ENCODE results near the gene LAMA2.

DNA sequence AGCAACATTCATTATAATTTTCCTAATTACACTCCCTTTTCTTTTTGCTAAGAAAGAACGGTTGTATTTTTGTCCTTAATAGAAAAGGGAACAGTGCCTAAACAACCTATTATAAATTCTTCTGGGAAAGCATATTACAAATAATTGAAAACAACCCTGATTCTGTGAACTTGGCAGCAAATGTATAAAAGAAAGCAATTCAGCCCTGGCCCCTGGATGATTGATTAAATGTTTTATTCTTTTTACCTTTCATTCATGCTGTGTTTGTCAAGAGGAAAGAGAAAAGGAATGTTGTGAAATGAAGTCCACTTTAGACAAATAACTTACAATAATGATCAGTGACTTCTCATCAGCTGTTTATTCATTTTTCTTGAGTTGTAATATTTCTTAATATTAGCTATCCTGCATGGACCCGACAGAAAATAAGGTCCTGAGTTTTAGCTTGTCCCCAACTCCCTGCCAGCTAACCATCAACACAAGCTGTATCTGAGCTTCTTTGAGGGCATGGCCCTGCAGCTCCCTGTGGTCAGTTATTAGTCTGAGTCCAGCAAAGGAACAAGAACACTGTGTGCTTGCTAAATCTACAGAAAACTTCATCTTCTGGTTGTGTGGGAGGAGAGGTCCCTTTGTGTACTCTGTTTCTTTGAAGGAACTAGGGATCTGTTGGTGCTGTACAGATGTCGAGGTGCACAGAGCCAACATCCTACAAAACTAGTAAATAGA, 248.2 kb downstream of the LAMA2 start:
- TF ChIP-seq RAD21 (IDR thresholded peaks at IDR 0.05; ENCODE audit: low read length) (no peak), RFX5 (IDR thresholded peaks at IDR 0.05; ENCODE audit: low read length) (no peak), MAX (IDR thresholded peaks at IDR 0.05; ENCODE audit: low read depth) (no peak), EP300 (IDR thresholded peaks at IDR 0.05; ENCODE audit: borderline replicate concordance in 1 of 2, low read depth in 1 of 2, low read length in 1 of 2) (no peak), GATA2 (CRISPR knock-in tag; IDR thresholded peaks at IDR 0.05) (no peak), CTCF (IDR thresholded peaks at IDR 0.05) (no peak), EZH2phosphoT487 (IDR thresholded peaks at IDR 0.05; ENCODE audit: borderline replicate concordance, low read depth) (no peak), YY1 (IDR thresholded peaks at IDR 0.05; ENCODE audit: low read depth) (no peak), JUND (IDR thresholded peaks at IDR 0.05) (no peak), SMC3 (IDR thresholded peaks at IDR 0.05; ENCODE audit: low read depth, low read length) (no peak), FOXM1 (IDR thresholded peaks at IDR 0.05; ENCODE audit: low read depth) (no peak)

Measured in SK-N-SH (cell line).